A204.1 (cell line): ENCODE results near the gene CKAP5.

Source experiments
- FAIRE-seq: peaks from 2 replicates; lab custom pipeline; 2012; peaks lifted over from hg19 to GRCh38; lab: Jason Lieb, UNC

The CKAP5 gene

DNA sequence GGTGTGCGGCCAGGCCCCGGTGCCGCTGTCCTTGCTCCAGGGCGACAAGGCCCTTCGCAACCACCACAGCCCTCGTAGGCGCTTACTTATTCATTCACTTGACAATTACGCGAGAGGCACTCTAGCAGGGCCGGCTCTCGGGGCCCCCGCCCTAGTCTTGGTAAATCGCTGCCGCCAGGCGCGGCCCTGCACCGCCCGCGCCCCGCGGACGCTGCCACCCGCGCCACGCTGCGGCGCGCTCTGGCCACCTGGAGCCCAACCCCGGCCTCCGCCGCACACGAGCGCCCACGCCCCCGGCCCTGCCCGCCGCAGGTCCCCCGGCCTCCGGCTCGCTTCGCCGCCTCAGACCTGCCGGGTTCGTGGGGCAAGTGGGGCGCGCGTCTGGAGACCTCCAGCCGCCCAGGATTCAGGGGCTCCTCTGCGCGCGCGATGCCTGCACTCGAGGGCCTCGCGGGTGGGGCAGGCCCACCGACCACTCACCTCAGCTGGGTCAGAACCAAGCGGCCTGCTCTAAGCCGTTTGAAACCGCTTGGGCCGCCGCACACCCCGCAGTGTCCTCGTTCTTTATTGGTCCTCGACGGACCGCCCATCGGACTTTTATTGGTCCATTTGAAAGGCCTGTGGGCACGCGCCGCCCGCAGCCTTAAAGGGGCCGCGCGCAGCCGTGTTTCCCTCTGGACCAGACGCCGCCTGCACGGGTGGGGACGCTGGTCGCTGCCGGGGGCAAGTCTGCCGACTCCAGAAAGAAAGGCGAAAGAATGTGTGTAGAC lies at the start of gene CKAP5:
Gene CKAP5 (minus strand): TSS at position 541 of the 770 bp plus-strand sequence. CDS start 25,049 bp downstream, outside the sequence.
- FAIRE-seq, result no peak

DNA sequence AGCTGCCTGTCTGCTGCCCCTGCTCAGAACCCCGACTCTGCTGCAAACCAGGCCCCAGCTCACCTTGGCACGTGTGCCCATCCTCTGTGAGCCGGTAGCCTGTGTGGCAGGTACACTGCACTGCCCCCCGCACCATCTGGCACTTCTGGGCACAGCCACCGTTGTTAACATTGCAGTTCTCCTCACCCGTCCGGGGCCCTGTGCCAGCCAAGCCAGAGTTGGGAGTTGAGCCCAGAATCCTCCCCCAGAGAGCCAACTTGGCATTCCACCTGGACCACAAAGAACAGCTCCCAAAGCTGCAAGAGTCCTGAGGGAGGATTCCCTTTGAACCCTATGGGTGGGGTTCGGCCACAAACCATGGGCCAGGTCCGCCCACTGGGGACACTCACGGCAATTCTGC lies 49.7 kb upstream of the CKAP5 start:
- FAIRE-seq, result no peak

DNA sequence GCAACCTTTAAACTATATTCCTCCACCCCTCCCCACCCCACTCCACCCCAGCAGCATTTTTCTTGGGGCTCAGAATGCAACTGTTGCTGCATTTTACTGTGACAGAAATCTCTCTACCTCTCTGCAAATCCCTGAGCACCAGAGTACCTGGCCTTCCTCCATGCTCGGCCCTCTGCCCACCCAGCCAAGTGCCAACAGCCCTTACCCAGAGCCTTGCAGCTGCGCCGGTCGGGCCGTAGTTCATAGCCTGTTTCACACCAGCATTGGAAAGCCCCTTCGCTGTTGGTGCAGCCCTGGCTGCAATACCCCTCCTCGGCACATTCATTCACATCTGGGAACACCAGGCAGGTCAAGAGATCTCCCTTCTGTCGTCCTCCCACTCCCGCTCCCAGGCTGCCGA lies 48.9 kb upstream of the CKAP5 start:
- no peak for FAIRE-seq

DNA sequence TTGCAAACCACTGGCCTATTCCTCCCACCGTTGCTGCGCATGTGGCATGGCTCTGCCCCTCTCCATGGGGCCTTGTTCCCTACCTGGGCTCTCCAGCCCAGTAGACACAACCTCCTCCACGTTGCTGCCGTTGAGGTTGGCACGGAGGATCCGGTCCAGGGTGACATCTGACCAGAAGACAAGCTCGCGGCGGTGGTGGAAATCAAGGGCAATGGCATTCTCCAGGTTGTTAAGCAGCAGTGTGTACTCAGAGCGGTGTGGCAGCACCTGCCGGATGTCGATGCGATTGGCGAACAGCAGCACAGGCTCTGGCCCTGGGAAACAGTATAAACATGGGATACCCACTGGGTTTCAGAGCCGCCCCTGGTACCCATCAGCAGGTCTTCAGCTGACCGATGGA lies 48.4 kb upstream of the CKAP5 start:
- FAIRE-seq, result no peak

DNA sequence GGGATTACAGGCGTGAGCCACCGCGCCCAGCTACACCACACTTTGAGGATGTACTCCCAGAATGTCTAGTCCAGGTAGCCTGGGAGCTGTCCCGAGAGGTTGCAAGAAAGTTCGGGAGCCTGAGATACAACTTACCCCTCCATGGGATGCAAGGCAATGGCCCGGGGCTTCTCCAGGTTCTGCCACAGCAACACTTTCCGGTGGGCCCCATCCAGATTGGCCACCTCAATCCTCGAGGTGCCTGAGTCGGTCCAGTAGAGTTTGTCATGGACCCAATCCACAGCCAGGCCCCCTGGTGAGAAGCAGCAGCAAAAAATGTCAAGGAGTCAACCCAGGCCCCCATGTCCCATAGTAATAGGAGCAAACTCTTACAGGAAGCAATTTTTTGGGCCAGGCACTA lies 46.8 kb upstream of the CKAP5 start:
- FAIRE-seq, result no peak

DNA sequence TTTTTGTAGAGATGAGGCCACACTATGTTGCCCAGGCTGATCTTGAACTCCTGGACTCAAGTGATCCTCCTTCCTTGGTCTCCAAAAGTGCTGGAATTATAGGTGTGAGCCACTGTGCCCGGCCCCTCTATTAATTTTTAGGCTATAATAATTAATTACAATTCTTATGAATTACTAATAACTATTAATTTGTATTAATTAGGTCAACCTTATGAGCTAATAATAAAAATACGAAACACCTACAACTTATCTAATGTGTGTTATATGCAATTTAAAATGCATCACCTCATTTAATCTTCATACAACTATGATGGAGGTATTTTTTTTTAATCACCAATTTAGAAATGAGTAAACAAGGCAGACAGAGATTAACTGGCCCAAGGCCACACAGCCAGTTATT lies 46.0 kb upstream of the CKAP5 start:
- FAIRE-seq, result no peak

DNA sequence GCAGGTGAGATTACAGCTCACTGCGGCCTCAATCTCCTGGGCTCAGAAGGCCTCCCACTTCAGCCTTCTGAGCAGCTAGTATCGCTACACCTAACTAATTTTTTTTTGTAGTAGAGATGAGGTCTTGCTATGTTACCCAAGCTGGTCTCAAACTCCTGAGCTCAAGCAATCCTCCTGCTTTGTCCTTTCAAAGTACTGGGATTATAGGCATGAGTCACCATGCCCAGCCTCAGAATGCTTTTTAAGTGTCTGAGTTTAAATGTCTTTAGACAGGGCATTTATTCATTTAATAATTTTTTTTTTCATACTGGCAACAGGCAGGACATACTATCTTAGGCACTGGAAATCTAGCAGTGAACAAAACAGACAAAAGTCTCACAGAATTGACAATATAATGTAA lies 44.6 kb upstream of the CKAP5 start:
- no peak for FAIRE-seq

DNA sequence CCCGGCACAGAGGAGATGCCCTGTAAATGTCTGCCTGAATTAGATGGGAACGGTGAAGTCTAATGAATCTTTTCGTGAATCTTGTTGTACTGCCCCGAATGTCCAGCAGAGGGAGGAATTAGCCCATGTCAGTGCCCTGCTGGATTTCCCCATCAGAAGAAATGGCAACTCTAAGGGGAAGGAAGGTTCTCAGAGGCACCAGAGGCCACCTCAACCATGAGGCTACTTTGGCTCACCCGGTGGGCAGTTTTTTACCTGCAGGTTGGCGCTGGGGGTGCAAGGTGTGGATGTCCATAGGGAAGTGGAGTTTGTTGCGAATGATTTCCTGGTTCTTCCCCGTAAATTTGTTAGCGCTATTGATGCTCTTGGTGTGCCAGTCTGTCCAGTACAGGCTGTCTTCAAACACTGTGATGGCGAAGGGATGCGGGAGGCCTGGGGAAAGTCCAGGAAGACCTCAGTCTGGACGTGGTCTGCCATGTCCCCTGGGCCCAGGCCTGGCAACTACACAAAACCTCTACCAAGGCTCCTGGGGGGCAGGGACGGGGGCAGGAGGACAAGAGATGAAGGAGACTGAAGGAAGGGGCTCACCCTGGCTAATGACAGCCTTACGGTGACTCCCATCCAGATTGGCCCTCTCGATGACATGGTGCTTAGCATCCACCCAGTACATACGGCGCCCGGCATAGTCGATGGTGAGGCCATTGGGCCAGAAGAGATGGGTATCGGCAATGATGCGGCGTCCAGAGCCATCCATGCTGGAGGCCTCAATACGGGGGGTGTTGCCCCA lies 43.8 kb upstream of the CKAP5 start:
- peak; percentile 60 for FAIRE-seq

DNA sequence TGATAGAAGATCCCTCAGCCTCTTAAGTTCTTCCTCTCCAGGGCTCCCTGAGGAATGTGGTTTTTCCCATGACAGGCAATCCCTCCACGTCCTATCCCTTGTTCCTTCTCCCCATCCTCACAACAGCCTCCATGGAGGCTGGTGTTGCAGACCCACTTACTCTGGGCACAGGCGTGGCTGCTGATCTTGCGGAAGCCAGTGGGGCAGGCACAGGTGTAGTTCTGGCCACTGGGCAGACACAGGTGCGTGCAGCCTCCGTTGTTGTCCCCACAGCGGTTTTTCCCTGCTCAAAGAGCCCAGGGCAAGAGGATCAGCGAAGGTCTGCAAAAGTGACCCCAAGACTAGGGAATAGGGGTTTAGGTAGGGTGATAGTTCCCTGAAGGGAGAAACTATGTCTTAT lies 43.2 kb upstream of the CKAP5 start:
- no peak for FAIRE-seq

DNA sequence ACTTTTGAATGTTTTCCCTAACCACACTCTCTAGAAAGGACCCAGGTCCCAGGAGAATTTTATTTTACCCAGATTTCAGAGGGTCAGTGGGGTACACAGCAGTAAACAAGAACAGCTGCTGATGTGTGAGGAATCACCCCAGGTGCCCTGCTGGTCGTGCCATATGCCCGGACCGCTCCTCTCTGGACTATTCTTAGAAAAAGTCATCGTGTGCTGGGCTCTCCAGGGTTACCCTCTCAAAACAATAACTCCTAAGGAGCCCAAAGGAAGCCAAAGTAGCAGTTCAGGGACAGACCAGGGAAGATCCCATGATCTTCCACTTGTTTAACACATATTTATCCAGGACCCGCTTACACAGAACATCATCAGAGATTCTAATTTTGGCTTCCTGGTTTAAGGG lies 42.6 kb upstream of the CKAP5 start:
- no peak for FAIRE-seq

DNA sequence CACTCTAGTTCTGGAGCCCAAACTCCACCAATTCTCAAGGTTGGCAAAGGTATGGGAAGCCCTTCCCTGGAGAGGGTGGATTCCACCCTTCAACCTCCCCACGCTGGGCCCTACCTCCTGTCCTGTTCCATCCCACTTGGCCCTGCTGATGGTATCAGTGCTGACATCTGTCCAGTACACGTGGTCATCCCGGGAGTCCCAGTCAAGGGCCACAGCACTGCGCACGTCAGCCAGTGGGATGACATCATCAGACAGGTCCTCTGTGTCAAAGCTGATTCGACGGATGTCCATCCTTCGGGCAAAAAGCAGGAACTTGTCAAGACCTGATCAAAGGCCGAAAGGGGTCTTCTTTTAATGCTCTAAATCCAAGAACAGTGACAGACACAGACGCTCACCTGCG lies 40.1 kb upstream of the CKAP5 start:
- no peak for FAIRE-seq

DNA sequence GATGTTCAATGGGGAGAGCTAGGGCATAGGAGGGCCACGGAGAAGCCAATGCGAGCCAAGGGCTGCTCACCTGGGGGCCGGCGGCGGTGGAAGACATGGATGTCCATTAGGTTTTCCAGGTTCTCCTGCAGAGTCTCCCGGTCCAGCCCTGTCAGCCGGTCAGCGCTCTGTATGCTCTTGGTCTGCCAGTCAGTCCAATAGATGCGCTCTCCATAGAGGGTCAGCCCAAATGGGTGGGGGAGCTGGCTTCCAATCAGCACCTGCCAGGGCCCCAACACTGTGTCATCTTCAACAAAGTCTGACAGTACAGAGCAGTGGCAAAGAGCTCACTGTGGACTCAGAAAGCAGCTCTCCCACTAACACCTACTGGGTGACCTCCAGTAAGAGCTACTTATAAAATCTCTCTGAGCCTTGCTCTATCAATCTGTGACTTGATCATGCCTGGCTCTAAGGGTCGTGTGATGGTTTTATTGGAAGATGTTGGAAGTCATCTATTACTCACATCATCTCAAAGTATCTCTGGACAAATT lies 33.0 kb upstream of the CKAP5 start:
- no peak for FAIRE-seq

DNA sequence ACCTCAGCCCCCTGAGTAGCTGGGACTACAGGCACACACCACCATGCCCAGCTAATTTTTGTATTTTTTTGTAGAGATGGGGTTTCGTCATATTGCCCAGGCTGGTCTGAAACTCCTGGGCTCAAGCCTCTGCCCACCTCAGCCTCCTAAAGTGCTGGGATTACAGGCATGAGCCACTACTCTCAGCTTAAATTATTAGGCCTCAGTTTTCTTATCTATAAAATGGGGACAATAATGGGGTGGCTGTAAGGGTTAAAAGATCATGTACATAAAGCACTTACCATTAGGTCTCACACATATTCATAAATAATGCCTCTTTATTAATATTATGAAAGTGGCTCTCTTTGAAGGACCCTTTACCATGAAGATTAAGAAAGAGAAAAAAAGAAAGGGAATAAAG lies 31.5 kb upstream of the CKAP5 start:
- FAIRE-seq, result no peak

DNA sequence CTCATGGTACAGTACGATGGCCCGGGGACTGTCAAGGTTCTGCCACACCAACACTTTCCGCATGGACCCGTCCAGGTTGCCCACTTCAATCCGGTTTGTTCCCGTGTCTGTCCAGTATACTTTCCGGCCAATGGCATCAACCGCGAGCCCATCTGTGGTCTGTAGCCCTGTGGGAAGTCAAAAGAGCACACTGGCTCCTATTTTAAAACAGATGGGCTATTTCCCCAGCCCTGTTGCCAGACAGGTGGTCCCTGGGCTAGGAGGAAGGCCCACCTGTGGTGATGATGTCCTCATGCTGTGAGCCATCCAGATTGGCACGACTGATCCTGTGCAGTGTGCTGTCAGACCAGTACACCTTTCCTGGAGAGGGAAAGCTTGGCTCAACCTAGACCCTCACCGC lies 30.4 kb upstream of the CKAP5 start:
- FAIRE-seq, result no peak

DNA sequence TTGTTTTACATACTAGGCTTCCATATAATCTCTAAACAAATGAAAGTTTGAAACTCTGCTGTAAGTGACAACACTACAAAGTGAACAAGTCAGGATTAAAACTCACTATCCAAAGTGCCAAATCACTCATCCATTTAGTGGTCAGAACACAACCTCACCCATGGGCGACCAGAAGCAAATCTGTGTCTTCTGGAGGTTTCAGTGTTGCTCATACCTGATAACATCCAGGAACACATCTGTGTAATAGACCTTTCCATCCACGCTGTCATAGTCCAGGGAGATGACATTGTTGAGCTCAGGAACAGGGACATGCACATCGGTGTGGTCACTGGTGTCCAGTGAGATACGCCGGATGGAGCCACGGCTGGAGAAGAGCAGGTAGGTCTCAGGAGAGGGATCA lies 28.5 kb upstream of the CKAP5 start:
- no peak for FAIRE-seq

DNA sequence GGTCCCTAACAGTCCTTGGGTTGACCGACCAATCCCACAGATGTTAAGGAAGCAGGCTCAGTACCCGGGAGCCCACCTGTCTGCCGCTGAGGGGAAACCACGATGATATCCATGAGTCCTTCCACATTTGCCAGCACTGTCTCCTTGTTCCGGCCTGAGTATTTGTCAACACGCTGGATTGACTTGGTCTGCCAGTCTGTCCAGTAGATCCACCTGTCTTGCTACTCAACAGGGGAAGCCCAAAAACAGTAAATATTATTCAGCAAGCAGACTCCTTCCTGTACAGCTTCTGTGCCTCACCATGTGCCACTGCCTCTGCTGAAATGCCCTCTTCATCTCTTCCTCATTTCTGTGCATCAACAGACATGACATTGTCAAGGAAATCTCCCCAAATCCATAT lies 22.8 kb upstream of the CKAP5 start:
- FAIRE-seq, result no peak

DNA sequence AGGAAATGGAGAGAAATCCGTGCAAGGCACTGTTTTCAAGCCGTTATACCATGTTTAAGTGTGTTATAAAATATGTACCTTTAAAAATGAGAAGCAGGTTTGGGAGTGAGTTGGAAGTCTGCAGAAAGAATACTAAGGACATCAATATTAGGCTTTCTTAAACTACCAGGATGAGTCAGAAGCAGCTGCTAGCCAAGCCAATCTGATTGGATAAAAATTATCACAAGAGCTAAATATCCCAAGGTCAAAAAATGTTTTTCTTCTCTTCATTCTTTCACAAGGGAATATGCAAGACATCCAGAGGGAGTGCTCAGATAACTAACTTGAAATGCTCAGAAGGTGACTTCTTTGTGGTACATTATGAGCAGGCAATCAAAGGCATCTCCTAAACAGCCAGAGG lies 19.3 kb upstream of the CKAP5 start:
- FAIRE-seq, result no peak

DNA sequence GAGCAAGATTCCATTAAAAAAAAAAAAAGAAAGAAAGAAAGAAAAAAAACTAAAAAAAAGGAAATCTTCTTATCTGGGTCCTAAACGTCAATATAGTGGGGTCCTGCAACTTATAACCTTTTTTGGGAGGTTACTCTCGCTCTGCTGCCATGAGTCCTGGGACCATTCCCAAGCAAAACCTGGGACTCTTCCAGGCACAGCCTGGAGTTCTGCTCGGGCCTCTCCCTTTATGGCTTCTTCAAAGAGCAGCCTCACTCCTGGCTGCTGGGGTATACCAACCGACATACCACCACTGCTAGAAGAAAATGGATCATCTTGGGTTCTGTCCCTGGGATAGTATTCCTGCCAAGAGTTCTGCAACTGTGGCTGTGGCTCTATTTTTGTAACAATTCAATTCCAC lies 14.1 kb upstream of the CKAP5 start:
- FAIRE-seq, result no peak

DNA sequence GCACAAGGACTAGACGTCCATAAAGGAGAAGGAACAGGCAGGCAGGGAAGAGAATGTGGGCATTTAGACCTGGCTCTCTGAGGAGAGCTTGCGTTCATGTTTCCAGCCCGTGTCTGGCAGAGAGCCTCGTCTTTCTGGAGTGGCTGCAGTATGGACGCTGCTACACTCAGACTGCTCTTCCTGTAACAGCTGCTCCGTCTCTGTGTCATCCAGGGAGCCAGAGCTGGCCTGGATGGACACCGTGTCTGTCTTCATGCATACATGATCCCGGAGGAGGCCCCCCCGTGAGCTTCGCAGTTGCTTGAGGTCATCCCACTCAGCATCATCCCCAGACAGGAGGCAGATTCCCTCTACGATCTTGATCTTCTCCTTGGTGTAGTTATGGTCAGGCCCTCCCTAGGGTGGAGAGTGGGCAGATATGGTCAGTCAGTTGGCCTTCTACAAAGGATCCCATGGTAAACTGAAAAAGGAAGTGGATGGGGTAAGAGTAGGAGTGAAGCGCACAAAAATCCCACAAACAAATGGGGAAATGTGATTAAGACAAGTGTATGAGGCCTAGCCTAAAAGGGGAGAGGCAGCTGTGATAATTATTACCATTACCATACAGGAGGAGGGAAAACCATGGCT lies 13.0 kb upstream of the CKAP5 start:
- no peak for FAIRE-seq

DNA sequence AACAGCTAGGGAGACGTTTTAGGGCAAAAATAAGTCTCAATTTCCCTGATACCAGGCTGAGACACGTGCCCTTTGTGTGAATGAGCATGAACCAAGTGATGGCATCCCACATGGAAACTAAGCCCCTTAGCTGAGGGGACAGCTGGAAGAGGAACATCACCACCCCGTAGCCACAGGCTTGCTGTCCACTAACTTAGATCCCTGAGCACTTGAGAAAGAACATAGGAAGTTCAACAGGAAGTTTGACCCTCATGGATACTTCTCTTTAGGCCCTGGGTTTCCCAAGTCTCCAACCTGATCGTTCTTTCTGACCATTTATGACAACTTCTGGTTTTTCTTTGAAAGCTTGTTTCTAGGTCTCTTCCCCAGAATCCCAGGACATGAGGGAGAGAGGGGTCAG lies 11.6 kb upstream of the CKAP5 start:
- no peak for FAIRE-seq

DNA sequence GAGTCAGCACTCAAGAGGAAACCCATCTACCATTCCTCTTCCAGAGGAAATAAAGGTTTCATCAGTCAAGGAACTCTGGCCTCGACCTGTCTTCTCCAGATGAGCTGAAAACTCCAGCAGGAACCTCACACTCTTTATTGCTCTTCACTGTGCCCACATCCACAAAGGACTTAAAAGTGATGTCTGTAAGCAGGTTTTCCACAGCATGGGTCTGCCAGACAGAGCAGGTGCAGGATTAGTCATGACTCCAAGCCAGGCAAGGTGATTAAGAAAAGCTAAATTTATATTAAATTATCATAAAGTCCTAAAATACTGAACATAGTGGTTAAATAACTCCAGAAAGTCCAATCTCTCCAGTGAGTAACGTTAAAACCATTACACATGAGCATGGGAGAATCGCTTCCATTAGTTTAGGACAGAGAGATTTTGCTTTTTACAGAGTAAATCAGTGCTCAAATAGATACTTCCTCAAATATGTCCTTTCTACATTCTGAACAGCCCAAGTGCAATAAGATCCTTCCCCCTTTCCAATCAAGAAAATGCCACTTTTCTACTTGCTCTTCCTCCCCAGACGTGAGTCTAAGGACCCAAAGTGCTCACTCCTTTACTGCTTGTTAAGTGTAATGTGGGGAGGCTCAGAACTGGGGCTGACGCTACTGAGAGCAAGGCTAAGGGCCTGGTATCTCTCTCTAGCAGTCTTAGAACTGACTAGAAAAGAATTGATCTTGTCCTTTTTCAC lies 10.7 kb upstream of the CKAP5 start:
- FAIRE-seq, result no peak

DNA sequence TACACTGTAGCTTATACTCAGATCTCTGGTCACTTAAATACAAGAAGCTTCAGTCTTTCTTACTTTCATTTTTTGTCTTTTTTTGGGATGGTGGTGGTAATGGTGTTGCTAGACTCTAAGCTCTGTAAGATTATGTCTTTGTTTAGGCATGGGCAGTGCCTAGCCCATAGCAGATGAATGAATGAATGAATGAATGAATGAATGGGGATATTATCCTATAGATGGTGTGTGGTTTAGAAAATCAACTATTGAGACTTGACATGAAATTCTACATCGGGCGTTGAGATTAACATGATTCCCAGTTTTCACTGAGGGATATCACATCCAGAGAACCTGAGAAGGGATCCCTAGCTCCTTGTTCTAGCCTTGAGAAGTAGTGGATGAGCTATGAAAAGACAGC lies 9.8 kb upstream of the CKAP5 start:
- no peak for FAIRE-seq

DNA sequence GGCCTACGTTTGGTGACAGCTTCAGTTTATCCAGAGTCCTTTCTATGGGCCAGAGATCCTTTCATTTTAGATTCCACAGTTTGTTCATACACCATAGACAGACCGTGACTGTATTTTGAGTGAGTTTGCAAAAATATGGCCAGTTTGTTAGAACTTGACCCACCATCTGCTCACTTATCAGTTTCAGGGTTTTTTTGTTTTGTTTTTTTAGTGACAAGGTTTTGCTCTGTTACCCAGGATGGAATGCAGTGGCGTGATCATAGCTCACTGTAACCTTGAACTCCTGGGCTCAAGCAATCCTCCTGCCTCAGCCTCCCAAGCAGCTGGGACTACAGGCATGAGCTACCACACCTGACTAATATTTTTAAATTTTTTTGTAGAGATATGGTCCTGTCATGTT lies 9.1 kb upstream of the CKAP5 start:
- FAIRE-seq, result no peak
